A549 treated with GW870086 at 1 μM for 4 hours (cell line): ENCODE results near the gene ZFP69. TPM values are rescaled to one million over a fixed set of nuclear protein-coding genes. Genes with fewer than 3 reads are reported as not detected.

Experiments used
- total RNA-seq: library from RNA; stranded (reverse); fragments of 200-300 nt; extraction: Qiagen RNA extraction; gene quantifications from 5 replicates; pipeline ENCODE4 v1.2.3, GENCODE V29; 2022; ENCODE audit warnings: low read depth

Gene ZFP69
- not detected in 5 replicates for total RNA-seq

GRCh38 chr1:40476924-40477677, at the start of gene ZFP69:
Gene ZFP69 (plus strand): TSS chr1:40477290. CDS start chr1:40479362, 2,072 bp downstream.

GRCh38 chr1:40449684-40450494, 27.2 kb upstream of the ZFP69 start, which contains the start of gene ZFP69B:
Gene ZFP69B (plus strand): TSS chr1:40450476. CDS start chr1:40450962, 486 bp downstream.

GRCh38 chr1:40508375-40509341, 31.6 kb downstream of the ZFP69 start, which contains the start of gene EXO5:
Gene EXO5 (plus strand): TSS chr1:40508767. CDS start chr1:40514545, 5,778 bp downstream.

DNA sequence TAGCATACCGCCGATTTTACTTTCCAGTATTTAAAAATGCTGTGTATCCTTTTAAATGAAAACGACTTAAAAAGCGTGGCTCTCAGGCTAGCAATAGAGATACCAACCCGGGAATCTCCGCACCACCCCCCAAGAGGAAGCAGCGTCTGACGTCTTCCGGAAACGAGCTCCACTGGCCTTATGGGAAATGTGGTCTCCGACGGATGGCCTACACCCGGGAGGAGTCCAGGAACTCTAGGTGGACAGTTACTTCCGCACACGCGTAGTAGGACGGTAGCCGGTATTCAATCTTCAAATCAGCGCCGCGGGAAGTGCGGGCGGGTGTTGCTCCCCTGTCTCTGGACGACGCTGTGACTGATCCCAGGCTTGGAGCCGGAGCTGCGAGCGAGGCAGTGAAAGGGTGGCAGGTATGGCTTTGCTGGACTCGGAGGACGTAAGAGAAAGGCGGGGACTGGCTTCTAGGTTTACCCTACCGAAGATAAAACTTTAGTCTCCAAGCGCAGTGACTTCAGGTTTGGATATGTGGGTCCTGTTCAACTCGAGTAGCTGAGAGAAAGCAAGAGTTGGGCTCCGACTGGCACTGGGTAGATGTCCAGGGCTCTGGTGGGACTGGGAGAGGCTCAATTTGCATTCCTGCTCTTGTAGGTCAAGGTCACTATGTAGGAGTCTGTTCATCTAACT, 54.4 kb downstream of the ZFP69 start, which contains the start of gene ZNF684:
Gene ZNF684, plus strand, starts transcription at position 257 of the 681 bp plus-strand sequence. CDS start 1,530 bp downstream, outside the sequence.

Other genes starting within 250 kb of the ZFP69 start
- not detected in 5 replicates for gene TMCO2, start 229.4 kb upstream of the ZFP69 start, total RNA-seq
- gene ZMPSTE24, start 219.1 kb upstream of the ZFP69 start, total RNA-seq: 31.6 to 44.7 TPM (median 37.6 TPM) in 5 replicates
- 0.06 to 0.17 TPM (median 0.12 TPM) in 4 of 5 replicates, not detected in the other for gene COL9A2, start 160.0 kb upstream of the ZFP69 start, total RNA-seq
- 8.4 to 9.6 TPM (median 9.0 TPM) in 5 replicates for gene SMAP2, start 103.6 kb upstream of the ZFP69 start, total RNA-seq
- gene ZFP69B, start 26.8 kb upstream of the ZFP69 start, total RNA-seq: 1.2 to 1.9 TPM (median 1.7 TPM) in 5 replicates
- gene EXO5, start 31.5 kb downstream of the ZFP69 start, total RNA-seq: 3.4 to 4.0 TPM (median 3.8 TPM) in 5 replicates
- 1.5 to 2.8 TPM (median 2.1 TPM) in 5 replicates for gene ZNF684, start 54.3 kb downstream of the ZFP69 start, total RNA-seq
- 1.0 to 1.7 TPM (median 1.2 TPM) in 5 replicates for gene RIMS3, start 188.4 kb downstream of the ZFP69 start, total RNA-seq
- 30.0 to 38.7 TPM (median 36.8 TPM) in 5 replicates for gene NFYC, start 214.4 kb downstream of the ZFP69 start, total RNA-seq